ENCODE measurements around the gene CLDND2.

Gene CLDND2

DNA sequence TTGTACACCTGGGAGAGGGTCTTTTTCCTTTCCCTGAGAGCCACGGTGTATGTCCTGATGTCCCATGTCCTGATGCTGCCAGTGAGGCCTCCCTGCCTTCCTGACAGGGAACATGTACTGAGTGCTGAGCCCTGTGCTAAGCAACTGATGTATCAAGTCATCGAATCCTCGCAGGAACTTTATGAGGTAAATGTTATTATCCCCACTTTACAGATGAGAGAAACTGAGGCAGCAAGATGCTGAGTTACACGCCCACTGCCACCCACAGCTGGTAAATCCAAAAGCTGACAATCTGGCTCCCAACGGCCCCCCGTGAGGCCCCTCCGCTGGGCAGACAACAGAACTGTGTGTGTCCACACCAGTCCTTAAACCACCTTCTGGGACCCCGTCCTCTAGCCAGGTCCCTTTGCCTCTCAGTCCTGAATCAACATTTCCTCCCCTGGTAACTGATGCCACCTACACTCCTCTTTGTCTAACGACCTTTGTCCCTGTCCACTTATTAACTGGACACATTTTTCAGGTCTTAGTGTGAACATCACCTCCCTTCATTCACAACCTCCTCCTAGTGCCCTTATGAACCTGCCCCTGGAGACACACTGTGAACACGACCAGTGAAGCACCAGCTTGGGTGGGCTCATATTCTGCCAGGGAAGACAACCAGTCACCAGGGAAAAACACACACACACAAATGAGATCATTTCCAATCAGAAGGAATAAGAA is 21.4 kb downstream of the CLDND2 start:
- TF ChIP-seq, protein P1, sequence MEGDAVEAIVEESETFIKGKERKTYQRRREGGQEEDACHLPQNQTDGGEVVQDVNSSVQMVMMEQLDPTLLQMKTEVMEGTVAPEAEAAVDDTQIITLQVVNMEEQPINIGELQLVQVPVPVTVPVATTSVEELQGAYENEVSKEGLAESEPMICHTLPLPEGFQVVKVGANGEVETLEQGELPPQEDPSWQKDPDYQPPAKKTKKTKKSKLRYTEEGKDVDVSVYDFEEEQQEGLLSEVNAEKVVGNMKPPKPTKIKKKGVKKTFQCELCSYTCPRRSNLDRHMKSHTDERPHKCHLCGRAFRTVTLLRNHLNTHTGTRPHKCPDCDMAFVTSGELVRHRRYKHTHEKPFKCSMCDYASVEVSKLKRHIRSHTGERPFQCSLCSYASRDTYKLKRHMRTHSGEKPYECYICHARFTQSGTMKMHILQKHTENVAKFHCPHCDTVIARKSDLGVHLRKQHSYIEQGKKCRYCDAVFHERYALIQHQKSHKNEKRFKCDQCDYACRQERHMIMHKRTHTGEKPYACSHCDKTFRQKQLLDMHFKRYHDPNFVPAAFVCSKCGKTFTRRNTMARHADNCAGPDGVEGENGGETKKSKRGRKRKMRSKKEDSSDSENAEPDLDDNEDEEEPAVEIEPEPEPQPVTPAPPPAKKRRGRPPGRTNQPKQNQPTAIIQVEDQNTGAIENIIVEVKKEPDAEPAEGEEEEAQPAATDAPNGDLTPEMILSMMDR (conservative IDR thresholded peaks at IDR 0.05) = no peak

GRCh38 chr19:51346742-51347141 is 22.1 kb downstream of the CLDND2 start:
- no peak overlapping the region for H3K27ac ChIP-seq
- TF ChIP-seq, protein P1 (conservative IDR thresholded peaks at IDR 0.05) = no peak

More for the DNA sequence above, 21.4 kb downstream of the CLDND2 start:
- H3K27ac ChIP-seq = no peak overlapping the region

DNA sequence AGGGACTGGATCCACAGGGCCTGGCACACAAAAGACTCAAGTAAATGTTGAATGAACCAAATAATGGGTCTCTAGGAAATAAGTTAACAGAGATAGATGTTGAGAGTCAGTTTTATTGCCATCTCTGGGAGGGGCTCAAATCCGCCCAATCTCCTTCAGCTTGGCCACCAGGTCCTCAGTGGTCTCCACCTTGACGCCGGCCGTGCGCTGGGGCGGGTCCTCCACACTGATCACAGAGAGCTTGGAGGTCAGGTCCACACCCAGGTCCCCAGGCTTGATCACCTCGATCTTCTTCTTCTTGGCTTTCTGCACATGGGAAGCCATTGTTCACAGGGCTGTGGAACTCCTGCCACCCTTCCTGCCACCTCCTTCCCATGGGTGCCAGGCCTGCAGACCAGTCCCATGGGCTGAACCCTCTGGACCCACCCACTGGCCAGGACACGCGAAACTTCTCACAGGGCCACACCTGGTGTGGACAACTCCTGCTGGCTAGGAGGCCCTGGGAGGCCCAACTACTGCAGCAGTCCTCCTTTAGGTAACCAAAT is 23.7 kb downstream of the CLDND2 start:
- TF ChIP-seq, protein P1 (conservative IDR thresholded peaks at IDR 0.05) = no peak
- H3K27ac ChIP-seq = no peak overlapping the region

- TF ChIP-seq, protein P1 (conservative IDR thresholded peaks at IDR 0.05) = no peak
- peak overlapping the region; percentile 26; the same call in 1 of the 2 replicates for H3K27ac ChIP-seq
Measured at GRCh38 chr19:51342631-51343569, 25.9 kb downstream of the CLDND2 start.

DNA sequence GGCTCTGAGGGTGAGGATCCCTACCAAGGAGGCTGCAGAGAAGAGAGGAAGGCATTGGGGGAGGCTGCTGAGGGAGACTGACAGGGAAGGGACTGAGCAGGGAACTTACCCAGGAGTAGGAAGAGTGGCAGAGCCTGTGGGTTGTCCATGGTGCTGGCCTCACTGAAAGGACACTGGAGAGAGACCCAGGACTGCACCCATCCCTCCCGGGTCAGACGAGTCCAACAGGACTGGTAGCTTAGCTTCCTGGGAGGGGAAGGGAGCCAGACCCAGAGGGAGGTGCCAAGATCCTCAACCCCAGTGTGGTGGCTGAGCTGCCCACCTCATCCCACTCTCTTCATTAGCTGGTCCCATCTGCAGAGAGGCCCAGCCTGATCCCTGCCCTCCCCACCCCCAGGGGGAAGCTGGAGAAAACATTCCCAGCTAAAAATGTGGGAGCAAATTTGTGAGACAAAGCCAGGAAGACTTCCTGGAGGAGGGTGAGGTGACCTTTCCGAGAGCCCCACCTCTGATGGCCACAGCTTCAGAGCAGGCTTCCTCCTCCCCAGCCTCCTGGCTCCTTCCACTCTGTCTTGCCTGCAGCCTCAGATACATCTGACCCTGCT is 26.7 kb downstream of the CLDND2 start, which contains the start of gene VSIG10L:
Gene VSIG10L (minus strand): TSS at position 164 of the 605 bp plus-strand sequence. CDS start 15 bp downstream, at position 149.
- TF ChIP-seq, protein P1 (conservative IDR thresholded peaks at IDR 0.05) = no peak
- H3K27ac ChIP-seq = peak within 1 kb of the TSS; percentile 26; the same call in 1 of the 2 replicates

DNA sequence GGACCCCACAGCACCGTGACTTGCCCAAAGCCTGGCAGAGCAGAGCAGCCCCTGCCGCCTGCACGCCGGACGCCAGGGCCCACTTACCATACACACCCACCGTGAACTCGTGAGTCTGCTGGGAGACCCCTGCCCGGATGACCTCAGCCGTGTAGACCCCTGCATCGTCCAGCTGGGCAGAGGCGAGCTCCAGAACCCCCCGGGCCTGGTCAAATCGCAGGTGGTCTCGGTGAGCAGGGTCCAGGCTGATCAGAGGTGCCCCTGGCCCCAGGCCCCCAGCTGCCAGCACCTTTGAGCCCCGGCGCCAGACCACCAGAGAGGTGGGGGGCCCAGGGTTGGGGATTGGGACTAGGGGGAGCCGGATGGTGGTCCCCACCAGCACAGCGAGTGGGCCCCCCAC is 27.7 kb downstream of the CLDND2 start:
- H3K27ac ChIP-seq = no peak overlapping the region; the same call in 1 of the 2 replicates
- TF ChIP-seq, protein P1 (conservative IDR thresholded peaks at IDR 0.05) = no peak

Measured in VCaP (cell line).